ENCODE results near the gene B3GALT4.
"Not testable (repeated sequence)": the region's sequence is repeated elsewhere in the genome, so short reads cannot be mapped to it uniquely, and the experiment has no call there.

The B3GALT4 gene

DNA sequence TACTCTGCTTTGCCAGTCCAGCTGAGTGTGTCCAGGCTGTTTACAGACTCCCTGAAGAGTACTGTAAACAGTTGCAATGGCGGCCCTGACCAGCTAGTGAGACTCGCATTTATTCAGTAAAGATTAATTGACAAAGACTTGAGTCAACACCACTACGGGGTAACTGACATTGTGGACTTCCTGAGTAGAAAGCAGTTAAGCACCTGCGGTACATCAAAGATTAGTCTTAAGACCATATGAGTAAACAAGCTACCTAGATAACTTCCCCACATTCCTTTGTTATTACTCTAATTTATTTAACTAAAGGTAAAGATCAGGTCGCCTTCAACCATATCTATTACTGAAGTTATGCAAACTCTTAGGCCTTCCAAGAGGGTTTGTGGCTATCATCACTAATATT is 17.9 kb upstream of the B3GALT4 start:
- Histone ChIP-seq H4K20me1 (ENCODE audit: insufficient read depth, low read length) (no peaks in the 10 kb centered on the region), H3F3A (ENCODE audit: insufficient read depth, low read length) (no peaks in the 10 kb centered on the region; the same call in 1 of the 2 replicates), H3K36me3 (replicated peaks; ENCODE audit: insufficient read depth, low read length) (no peaks in the 10 kb centered on the region), H3K27ac (ENCODE audit: low read length) (no peak overlapping the region), H2AFZ (ENCODE audit: low read length) (no peak overlapping the region), H3K9ac (ENCODE audit: low read length) (no peak overlapping the region), H3K9me3 (replicated peaks; ENCODE audit: insufficient read depth, low read length) (no peaks in the 10 kb centered on the region), H3K79me2 (ENCODE audit: low read length) (no peaks in the 10 kb centered on the region), H3K9me2 (replicated peaks; ENCODE audit: insufficient read depth, low read length) (no peaks in the 10 kb centered on the region), H3K27me3 (replicated peaks; ENCODE audit: insufficient read depth, low read length) (no peaks in the 10 kb centered on the region), H3K4me1 (ENCODE audit: low read length) (no peaks in the 10 kb centered on the region), H3K4me3 (ENCODE audit: low read length) (no peak overlapping the region), H3K4me2 (ENCODE audit: low read depth, low read length) (no peak overlapping the region)
- TF ChIP-seq, protein P1, sequence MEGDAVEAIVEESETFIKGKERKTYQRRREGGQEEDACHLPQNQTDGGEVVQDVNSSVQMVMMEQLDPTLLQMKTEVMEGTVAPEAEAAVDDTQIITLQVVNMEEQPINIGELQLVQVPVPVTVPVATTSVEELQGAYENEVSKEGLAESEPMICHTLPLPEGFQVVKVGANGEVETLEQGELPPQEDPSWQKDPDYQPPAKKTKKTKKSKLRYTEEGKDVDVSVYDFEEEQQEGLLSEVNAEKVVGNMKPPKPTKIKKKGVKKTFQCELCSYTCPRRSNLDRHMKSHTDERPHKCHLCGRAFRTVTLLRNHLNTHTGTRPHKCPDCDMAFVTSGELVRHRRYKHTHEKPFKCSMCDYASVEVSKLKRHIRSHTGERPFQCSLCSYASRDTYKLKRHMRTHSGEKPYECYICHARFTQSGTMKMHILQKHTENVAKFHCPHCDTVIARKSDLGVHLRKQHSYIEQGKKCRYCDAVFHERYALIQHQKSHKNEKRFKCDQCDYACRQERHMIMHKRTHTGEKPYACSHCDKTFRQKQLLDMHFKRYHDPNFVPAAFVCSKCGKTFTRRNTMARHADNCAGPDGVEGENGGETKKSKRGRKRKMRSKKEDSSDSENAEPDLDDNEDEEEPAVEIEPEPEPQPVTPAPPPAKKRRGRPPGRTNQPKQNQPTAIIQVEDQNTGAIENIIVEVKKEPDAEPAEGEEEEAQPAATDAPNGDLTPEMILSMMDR (IDR thresholded peaks at IDR 0.05; ENCODE audit: low read length), result no peak
- no peak for TF ChIP-seq EZH2 (optimal IDR thresholded peaks at IDR 0.05; ENCODE audit: low read depth, low read length)
- TF ChIP-seq EZH2phosphoT487 (IDR thresholded peaks at IDR 0.05; ENCODE audit: low read length), result no peak
- DNase-seq, result no peak

DNA sequence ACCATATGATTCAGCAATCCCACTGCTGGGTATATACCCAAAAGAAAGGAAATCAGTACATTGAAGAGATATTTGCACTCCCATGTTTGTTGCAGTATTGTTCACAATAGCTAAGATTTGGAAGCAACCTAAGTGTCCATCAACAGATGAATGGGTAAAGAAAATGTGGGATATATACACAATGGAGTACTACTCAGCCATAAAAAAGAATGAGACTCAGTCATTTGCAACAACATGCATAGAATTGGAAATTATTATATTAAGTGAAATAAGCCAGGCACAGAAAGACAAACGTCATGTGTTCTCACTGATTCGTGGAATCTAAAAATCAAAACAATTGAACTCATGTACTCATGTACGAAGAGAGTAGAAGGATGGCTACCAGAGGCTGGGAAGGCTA is 14.4 kb upstream of the B3GALT4 start:
- H3K4me3 ChIP-seq (ENCODE audit: low read length); H3K9me3 ChIP-seq (replicated peaks; ENCODE audit: insufficient read depth, low read length); H3K36me3 ChIP-seq (replicated peaks; ENCODE audit: insufficient read depth, low read length); H3K27ac ChIP-seq (ENCODE audit: low read length); H3K9ac ChIP-seq (ENCODE audit: low read length); H3K27me3 ChIP-seq (replicated peaks; ENCODE audit: insufficient read depth, low read length); H3K4me2 ChIP-seq (ENCODE audit: low read depth, low read length); H3F3A ChIP-seq (ENCODE audit: insufficient read depth, low read length); DNase-seq; H3K79me2 ChIP-seq (ENCODE audit: low read length); H4K20me1 ChIP-seq (ENCODE audit: insufficient read depth, low read length); H3K4me1 ChIP-seq (ENCODE audit: low read length); H2AFZ ChIP-seq (ENCODE audit: low read length); H3K9me2 ChIP-seq (replicated peaks; ENCODE audit: insufficient read depth, low read length): not testable (repeated sequence)

DNA sequence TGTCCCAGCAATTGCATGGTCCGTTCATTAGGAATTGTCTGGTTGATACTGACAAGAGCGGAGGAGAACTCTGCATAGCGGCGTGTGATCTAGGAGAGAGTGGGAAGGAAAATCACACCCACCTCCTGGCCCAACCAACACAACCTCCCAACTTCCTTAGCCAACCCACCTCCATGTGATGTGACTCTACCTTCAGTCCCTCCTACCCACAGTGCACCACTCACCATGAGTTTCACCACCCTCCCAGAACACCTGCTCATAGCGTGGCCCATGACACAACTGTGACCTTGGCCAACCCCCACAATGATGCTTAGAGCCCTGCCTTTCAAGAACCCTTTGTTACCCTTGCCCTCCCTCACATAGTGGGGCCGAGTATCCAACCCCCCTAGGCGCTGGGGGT is 12.9 kb upstream of the B3GALT4 start:
- Histone ChIP-seq H3K27me3 (replicated peaks; ENCODE audit: insufficient read depth, low read length) (no peaks in the 10 kb centered on the region), H4K20me1 (ENCODE audit: insufficient read depth, low read length) (no peaks in the 10 kb centered on the region), H3K9me3 (replicated peaks; ENCODE audit: insufficient read depth, low read length) (no peaks in the 10 kb centered on the region), H3K4me3 (ENCODE audit: low read length) (no peak overlapping the region), H2AFZ (ENCODE audit: low read length) (no peak overlapping the region), H3K27ac (ENCODE audit: low read length) (no peak overlapping the region), H3K79me2 (ENCODE audit: low read length) (no peaks in the 10 kb centered on the region), H3K9ac (ENCODE audit: low read length) (no peak overlapping the region), H3K9me2 (replicated peaks; ENCODE audit: insufficient read depth, low read length) (no peaks in the 10 kb centered on the region), H3K4me1 (ENCODE audit: low read length) (no peaks in the 10 kb centered on the region), H3K4me2 (ENCODE audit: low read depth, low read length) (no peak overlapping the region), H3K36me3 (replicated peaks; ENCODE audit: insufficient read depth, low read length) (0 out of 2 replicates have a peak, but pooled peaks cover 5% of the 10 kb centered on the region), H3F3A (ENCODE audit: insufficient read depth, low read length) (no peaks in the 10 kb centered on the region; the same call in 1 of the 2 replicates)
- TF ChIP-seq EZH2 (optimal IDR thresholded peaks at IDR 0.05; ENCODE audit: low read depth, low read length) (no peak), EZH2phosphoT487 (IDR thresholded peaks at IDR 0.05; ENCODE audit: low read length) (no peak)
- TF ChIP-seq, protein P1 (IDR thresholded peaks at IDR 0.05; ENCODE audit: low read length), result no peak
- DNase-seq, result no peak

DNA sequence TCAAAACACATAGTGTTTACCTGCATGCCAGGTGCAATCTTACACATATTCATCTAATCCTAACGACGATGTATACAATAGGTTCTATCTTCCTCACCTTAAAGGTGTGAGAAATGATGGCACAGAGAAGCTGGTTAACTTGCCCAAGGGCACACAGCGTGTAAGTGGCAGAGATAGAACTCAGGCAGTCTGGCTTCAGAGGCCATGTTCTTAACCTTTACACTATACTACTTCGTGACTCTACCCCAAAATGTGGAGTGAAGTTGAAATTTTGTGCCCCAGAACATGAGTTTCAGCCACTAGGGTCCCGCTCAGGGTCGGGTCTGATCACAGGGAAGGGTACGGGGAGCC is 5.8 kb upstream of the B3GALT4 start:
- H3K4me2 ChIP-seq (ENCODE audit: low read depth, low read length), result peak overlapping the region; percentile 81
- no peaks in the 10 kb centered on the region for H3K9me3 ChIP-seq (replicated peaks; ENCODE audit: insufficient read depth, low read length)
- H2AFZ ChIP-seq (ENCODE audit: low read length), result peak overlapping the region; percentile 89
- peaks cover 22% of the 10 kb centered on the region for H4K20me1 ChIP-seq (ENCODE audit: insufficient read depth, low read length)
- H3K4me3 ChIP-seq (ENCODE audit: low read length), result peak overlapping the region; percentile 91
- peak overlapping the region; percentile 77; the same call in 1 of the 2 replicates for H3K27ac ChIP-seq (ENCODE audit: low read length)
- peaks cover 41% of the 10 kb centered on the region for H3F3A ChIP-seq (ENCODE audit: insufficient read depth, low read length)
- H3K9me2 ChIP-seq (replicated peaks; ENCODE audit: insufficient read depth, low read length), result no peaks in the 10 kb centered on the region
- TF ChIP-seq, protein P1 (IDR thresholded peaks at IDR 0.05; ENCODE audit: low read length), result no peak
- no peak for TF ChIP-seq EZH2phosphoT487 (IDR thresholded peaks at IDR 0.05; ENCODE audit: low read length)
- TF ChIP-seq EZH2 (optimal IDR thresholded peaks at IDR 0.05; ENCODE audit: low read depth, low read length), result no peak
- H3K27me3 ChIP-seq (replicated peaks; ENCODE audit: insufficient read depth, low read length), result no peaks in the 10 kb centered on the region
- peaks cover 60% of the 10 kb centered on the region for H3K79me2 ChIP-seq (ENCODE audit: low read length)
- peaks cover 12% of the 10 kb centered on the region; the same call in 1 of the 2 replicates for H3K36me3 ChIP-seq (replicated peaks; ENCODE audit: insufficient read depth, low read length)
- H3K9ac ChIP-seq (ENCODE audit: low read length), result peak overlapping the region; percentile 94
- peaks cover 9% of the 10 kb centered on the region for H3K4me1 ChIP-seq (ENCODE audit: low read length)
- peak; percentile 26 for DNase-seq
